A549 treated with AZD2906 at 1 μM for 4 hours (cell line): Measurements from ENCODE around the gene COPS7A. TPM values are rescaled to one million over a fixed set of nuclear protein-coding genes. Genes with fewer than 3 reads are reported as not detected.

Source experiments
- total RNA-seq: library from RNA; stranded (reverse); fragments of 200-300 nt; extraction: Qiagen RNA extraction; gene quantifications from 5 replicates; pipeline ENCODE4 v1.2.3, GENCODE V29; 2022

COPS7A gene, protein sequence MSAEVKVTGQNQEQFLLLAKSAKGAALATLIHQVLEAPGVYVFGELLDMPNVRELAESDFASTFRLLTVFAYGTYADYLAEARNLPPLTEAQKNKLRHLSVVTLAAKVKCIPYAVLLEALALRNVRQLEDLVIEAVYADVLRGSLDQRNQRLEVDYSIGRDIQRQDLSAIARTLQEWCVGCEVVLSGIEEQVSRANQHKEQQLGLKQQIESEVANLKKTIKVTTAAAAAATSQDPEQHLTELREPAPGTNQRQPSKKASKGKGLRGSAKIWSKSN
- 50.2 to 55.9 TPM (median 55.2 TPM) in 5 replicates for total RNA-seq

DNA sequence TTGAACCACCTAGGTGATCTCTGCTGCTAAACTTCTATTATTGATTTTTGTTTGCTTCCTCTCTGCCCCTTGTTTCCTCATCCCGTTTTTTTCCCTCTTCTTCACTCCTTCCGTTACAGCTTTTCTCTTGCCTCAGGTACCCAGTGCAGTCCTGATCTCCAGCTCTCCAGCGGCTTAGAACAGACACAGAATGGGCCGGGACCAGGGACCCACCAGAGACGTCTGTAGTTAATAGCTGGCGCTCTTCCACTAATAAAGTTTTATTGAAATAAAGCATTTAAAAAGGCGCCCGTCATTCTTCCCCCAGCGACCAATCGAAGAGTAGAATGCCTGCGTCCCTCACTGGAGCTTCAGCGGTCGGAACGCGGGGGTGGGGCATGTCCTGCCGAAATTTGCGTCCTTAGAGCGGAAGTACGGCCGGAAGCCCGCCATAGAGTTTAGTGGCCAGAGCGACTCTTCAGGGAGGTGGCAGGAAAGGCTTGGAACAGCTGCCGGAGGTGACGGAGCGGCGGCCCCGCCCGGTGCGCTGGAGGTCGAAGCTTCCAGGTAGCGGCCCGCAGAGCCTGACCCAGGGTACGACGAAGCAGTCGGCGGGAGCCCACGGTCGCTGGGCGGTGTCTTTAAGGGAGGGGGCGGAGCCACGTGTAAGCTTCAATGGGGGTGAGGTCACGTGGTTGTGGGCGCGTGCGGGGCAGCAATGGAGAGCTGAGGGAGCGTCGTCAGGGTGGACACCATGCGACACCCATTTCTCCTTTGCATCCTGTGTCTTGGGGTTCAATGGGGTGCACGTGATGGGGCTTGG is at the start of gene COPS7A:
Gene COPS7A, plus strand, starts transcription at position 440 of the 802 bp plus-strand sequence. CDS start 611 bp downstream, outside the sequence.

DNA sequence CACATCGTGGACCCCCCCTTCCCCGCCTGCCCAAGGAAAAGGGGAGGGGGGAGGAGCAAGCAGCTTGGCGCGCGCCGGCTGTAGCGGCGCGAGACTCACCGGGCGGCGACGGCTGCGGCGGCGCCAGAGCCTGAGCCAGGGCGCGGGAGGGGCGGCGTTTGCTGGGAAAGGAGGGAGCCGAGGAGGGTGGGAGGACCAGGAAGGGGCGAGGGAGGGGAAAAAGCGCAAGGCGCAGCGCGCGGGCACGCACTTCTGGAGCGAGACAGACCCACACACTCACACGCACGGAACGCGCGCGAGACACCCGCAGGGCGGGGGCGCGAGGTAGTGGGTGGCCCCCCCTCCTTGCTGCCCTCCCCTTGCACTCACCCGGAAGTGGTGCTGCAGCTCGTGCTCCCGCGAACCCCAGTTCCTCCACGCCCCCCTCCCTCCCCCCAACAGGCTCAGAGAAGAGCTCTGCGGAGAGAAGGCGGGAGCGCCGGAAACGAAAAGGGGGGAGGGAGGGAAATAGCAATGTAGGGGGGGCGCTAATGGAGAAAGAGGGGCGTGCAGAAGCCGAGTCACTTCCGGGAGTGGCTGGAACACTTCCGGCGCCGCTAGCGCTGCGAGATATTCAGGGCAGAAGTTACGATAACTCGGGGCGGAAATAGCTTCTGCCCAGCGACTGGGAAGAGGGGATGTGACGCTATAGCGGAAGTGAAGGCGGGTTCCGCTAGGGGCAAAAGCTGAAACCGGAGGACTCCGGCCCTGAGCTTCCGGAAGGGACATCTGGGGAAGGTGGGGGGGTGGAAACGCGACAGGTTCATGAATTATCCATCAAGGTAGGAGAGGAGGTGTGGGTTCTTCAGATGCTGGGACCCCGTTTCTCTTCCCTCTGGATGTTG is 34.6 kb upstream of the COPS7A start, which contains the start of gene ZNF384:
Gene ZNF384, minus strand, starts transcription at position 377 of the 884 bp plus-strand sequence. CDS start 9,855 bp downstream, outside the sequence.

DNA sequence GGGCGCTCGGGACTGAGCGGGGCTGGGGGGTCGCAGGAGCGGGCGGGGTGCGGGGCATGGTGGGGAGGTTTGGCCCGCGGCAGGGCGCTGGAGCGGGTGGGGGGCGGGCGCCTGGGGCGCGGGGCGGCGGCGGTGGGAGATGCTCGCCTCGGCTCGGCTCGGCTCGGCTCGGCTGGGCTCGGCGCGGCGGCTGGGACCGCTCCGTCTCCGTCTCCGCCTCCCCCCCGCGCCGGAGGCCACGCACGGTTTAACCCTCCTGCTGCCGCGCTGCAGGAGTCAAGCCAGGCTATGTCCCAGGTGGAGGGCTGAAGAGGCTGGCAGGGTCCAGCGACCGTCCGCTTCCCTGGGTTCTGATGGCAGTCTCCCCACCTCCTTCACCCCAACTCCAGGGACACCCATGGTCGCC is 23.2 kb upstream of the COPS7A start, which contains the start of gene PIANP:
Gene PIANP, minus strand, starts transcription at position 170 of the 406 bp plus-strand sequence. CDS start 2,754 bp downstream, outside the sequence.

DNA sequence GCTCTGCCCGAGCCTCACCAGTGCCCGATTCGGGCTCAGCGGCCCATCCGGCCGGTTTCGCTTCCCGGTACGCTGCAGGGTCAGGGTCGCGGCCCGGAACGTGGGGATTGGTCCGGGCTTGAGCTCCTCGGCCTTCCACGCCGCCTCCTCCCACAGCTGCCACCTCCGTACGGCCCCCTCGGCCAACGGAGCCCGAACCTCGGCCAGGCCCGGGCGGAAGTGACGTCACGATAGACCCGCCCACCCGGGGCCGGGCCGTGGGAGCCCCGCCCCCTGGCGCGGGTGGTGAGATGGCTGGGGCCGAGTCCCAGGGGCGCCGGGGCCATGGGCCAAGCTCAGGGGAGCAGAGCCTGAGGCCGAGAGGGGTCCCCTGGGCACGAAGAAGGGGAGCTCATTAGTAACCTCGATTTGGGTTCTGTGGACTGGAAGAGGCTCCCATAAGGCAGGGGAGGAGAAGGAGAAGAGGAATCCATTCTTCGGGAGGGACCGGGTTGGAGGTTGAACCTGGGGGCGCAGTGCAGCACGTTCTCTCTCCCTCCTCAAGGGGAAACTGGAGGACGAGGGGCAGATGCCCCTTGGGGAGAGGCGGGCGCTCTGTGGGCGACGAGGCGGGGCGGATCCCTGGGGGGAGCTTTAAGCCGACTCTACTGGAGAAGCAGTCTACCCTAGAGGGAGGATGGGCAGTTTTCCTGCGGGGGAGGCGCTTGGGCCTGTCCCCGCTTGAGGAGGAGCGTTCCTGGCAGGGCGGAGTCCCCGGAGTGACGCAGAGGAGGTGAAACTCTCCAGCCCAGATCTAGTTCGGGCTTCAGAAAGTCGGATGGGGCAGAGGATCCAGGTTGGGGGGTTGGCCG is 29.3 kb downstream of the COPS7A start, which contains the start of gene MLF2:
Gene MLF2, minus strand, starts transcription at position 221 of the 851 bp plus-strand sequence. CDS start 807 bp downstream, outside the sequence.

DNA sequence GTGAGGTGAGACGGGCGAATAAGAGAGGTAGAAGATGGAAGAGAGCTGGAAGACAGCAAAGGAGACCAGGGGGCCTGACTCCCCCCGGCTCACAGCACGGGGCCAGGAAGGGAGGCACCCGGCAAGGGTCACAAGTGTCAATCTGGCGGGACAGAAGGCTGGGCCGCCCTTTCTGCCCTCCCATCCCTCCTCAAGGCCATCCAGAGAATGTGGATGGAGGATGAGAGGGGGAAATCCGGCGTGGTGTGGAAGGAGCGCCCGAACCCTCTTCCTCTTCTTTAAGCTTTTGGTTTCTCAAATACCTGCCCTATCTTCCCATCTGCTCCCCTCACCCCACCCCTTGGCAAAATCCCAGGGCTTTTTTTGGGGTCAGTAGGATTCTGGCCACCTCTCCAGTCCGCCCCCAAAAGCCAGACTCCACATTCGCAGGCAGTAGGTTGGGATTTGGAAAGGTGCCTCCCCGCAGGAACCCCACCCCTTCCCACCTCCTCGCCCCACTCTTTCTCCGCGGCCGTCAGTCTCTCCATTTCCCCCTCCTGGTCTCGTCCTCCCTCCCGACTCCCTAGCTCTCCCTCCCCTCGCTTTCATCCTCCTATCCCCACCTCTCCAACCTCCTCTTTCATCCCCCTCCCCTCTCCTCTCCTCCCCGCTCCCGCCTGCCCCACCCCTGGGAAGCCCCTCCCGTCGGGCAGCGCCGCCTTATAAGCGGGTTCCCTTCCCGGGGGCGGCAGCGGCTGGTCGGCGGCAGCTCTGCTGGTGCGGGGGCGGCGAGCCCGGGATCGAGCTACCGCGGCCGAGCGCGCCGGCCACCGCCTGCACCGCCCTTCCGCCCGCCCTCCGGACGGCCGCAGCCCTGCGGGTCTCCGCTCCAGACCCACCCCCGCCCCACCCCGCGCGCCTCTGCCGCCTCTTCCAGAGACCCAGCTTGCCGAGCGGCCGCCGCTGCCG is 42.1 kb downstream of the COPS7A start, which contains the start of gene PTMS:
Gene PTMS, plus strand, starts transcription at position 730 of the 948 bp plus-strand sequence. CDS start 343 bp downstream, outside the sequence.

DNA sequence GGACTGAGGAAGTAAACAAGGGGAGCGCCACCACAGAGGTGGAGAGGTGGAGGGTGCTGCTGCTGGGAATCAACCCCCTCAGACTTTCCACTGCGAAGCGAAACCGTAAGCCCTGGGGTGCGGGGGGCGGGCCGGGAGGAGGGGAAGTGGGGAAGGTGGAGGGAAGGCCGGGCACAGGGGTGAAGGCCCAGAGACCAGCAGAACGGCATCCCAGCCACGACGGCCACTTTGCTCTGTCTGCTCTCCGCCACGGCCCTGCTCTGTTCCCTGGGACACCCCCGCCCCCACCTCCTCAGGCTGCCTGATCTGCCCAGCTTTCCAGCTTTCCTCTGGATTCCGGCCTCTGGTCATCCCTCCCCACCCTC is 48.5 kb downstream of the COPS7A start, which contains the start of gene LAG3:
Gene LAG3, plus strand, starts transcription at position 190 of the 365 bp plus-strand sequence. CDS start 333 bp downstream, outside the sequence.

Other genes with a start within 250 kb of the COPS7A start
- gene MRPL51, start 230.8 kb upstream of the COPS7A start, total RNA-seq, result 268 to 320 TPM (median 299 TPM) in 5 replicates
- gene NCAPD2, start 229.9 kb upstream of the COPS7A start, total RNA-seq, result 51.0 to 69.8 TPM (median 57.7 TPM) in 5 replicates
- gene GAPDH, start 189.5 kb upstream of the COPS7A start, total RNA-seq, result 6,774 to 9,343 TPM (median 8,942 TPM) in 5 replicates
- gene IFFO1, start 168.0 kb upstream of the COPS7A start, total RNA-seq, result 1.5 to 2.3 TPM (median 1.6 TPM) in 5 replicates
- 86.7 to 99.6 TPM (median 96.7 TPM) in 5 replicates for gene NOP2, start 155.8 kb upstream of the COPS7A start, total RNA-seq
- 52.7 to 76.9 TPM (median 54.3 TPM) in 5 replicates for gene CHD4, start 116.7 kb upstream of the COPS7A start, total RNA-seq
- 0.53 to 0.92 TPM (median 0.65 TPM) in 5 replicates for gene LPAR5, start 88.1 kb upstream of the COPS7A start, total RNA-seq
- 0.13 to 0.28 TPM (median 0.17 TPM) in 3 of 5 replicates, not detected in the others for gene ACRBP, start 76.6 kb upstream of the COPS7A start, total RNA-seq
- gene ING4, start 60.9 kb upstream of the COPS7A start, total RNA-seq, result 12.0 to 17.7 TPM (median 14.7 TPM) in 5 replicates
- 50.4 to 60.8 TPM (median 56.9 TPM) in 5 replicates for gene ZNF384, start 34.7 kb upstream of the COPS7A start, total RNA-seq
- gene PIANP, start 23.2 kb upstream of the COPS7A start, total RNA-seq, result 0.75 to 1.00 TPM (median 0.92 TPM) in 5 replicates
- 268 to 304 TPM (median 292 TPM) in 5 replicates for gene MLF2, start 29.1 kb downstream of the COPS7A start, total RNA-seq
- 589 to 916 TPM (median 868 TPM) in 5 replicates for gene PTMS, start 42.3 kb downstream of the COPS7A start, total RNA-seq
- gene LAG3, start 48.5 kb downstream of the COPS7A start, total RNA-seq, result 0.83 to 1.6 TPM (median 1.4 TPM) in 5 replicates
- 0.01 to 0.06 TPM in 2 of 5 replicates, not detected in the others for gene CD4, start 65.5 kb downstream of the COPS7A start, total RNA-seq
- gene GPR162, start 97.8 kb downstream of the COPS7A start, total RNA-seq, result 0.26 to 0.41 TPM (median 0.33 TPM) in 5 replicates
- 22.2 to 28.3 TPM (median 26.4 TPM) in 5 replicates for gene P3H3, start 104.4 kb downstream of the COPS7A start, total RNA-seq
- 0.92 to 2.1 TPM (median 1.4 TPM) in 5 replicates for gene GNB3, start 116.9 kb downstream of the COPS7A start, total RNA-seq
- gene CDCA3, start 127.2 kb downstream of the COPS7A start, total RNA-seq, result 72.8 to 80.0 TPM (median 76.6 TPM) in 5 replicates
- 71.9 to 93.6 TPM (median 77.7 TPM) in 5 replicates for gene USP5, start 128.1 kb downstream of the COPS7A start, total RNA-seq
- 1,494 to 1,665 TPM (median 1,624 TPM) in 5 replicates for gene TPI1, start 143.5 kb downstream of the COPS7A start, total RNA-seq
- 24.5 to 34.1 TPM (median 33.9 TPM) in 5 replicates for gene SPSB2, start 149.3 kb downstream of the COPS7A start, total RNA-seq
- gene LRRC23, start 180.8 kb downstream of the COPS7A start, total RNA-seq, result 15.6 to 19.4 TPM (median 16.9 TPM) in 5 replicates
- gene ENO2, start 190.5 kb downstream of the COPS7A start, total RNA-seq, result 29.0 to 33.1 TPM (median 32.0 TPM) in 5 replicates
- 50.9 to 76.0 TPM (median 73.6 TPM) in 5 replicates for gene ATN1, start 203.9 kb downstream of the COPS7A start, total RNA-seq
- not detected in 5 replicates for gene RNU7-1, start 219.8 kb downstream of the COPS7A start, total RNA-seq
- gene C12orf57, start 220.0 kb downstream of the COPS7A start, total RNA-seq, result 261 to 320 TPM (median 303 TPM) in 5 replicates
- 9.1 to 13.5 TPM (median 10.5 TPM) in 5 replicates for gene PTPN6, start 227.3 kb downstream of the COPS7A start, total RNA-seq
- gene PHB2, start 246.6 kb downstream of the COPS7A start, total RNA-seq, result 316 to 337 TPM (median 328 TPM) in 5 replicates
- 54.5 to 63.2 TPM (median 59.6 TPM) in 5 replicates for gene EMG1, start 246.9 kb downstream of the COPS7A start, total RNA-seq